ENCODE measurements around the gene SCNN1G. TPM values are rescaled to one million over a fixed set of nuclear protein-coding genes. Genes with fewer than 3 reads are reported as not detected.

SCNN1G gene
- total and polyA plus RNA-seq, 2 of the 13 experiments (the other 11 are each of a cell fraction or from before 2014, with no cell fraction given): not detected

GRCh38 chr16:23149267-23149992, 33.1 kb upstream of the SCNN1G start, which contains the start of gene USP31 (continued):
- TF ChIP-seq GPBP1L1 (CRISPR knock-in tag; IDR thresholded peaks at IDR 0.05) (no peak), ZNF34 (CRISPR knock-in tag; IDR thresholded peaks at IDR 0.05; ENCODE audit: borderline replicate concordance) (peak; percentile 80; the same call in 1 of the 2 replicates), ZFP82 (CRISPR knock-in tag; IDR thresholded peaks at IDR 0.05; ENCODE audit: borderline replicate concordance) (0 out of 2 replicates have a peak, but pooled peaks have one; percentile 25), MYNN (CRISPR knock-in tag; IDR thresholded peaks at IDR 0.05; ENCODE audit: low read depth) (0 out of 2 replicates have a peak, but pooled peaks have one; percentile 80), ZNF737 (CRISPR knock-in tag; IDR thresholded peaks at IDR 0.05; ENCODE audit: borderline replicate concordance) (no peak), MEIS1 (CRISPR knock-in tag; IDR thresholded peaks at IDR 0.05; ENCODE audit: borderline replicate concordance) (peak; percentile 74; the same call in 1 of the 2 replicates), ZNF597 (CRISPR knock-in tag; IDR thresholded peaks at IDR 0.05) (no peak), SRSF1 (optimal IDR thresholded peaks at IDR 0.05; ENCODE audit: low read depth, low read length) (no peak), ZNF552 (CRISPR knock-in tag; IDR thresholded peaks at IDR 0.05; ENCODE audit: borderline replicate concordance) (peak; percentile 78), ZNF850 (CRISPR knock-in tag; conservative IDR thresholded peaks at IDR 0.05) (no peak), ETS1 (CRISPR knock-in tag; IDR thresholded peaks at IDR 0.05) (no peak), FUBP1 (CRISPR knock-in tag; IDR thresholded peaks at IDR 0.05; ENCODE audit: borderline replicate concordance) (peak; percentile 79; the same call in 1 of the 2 replicates), ZSCAN20 (CRISPR knock-in tag; IDR thresholded peaks at IDR 0.05; ENCODE audit: borderline replicate concordance) (no peak), ZNF709 (CRISPR knock-in tag; IDR thresholded peaks at IDR 0.05) (no peak; the same call in 1 of the 2 replicates), ZBTB37 (CRISPR knock-in tag; IDR thresholded peaks at IDR 0.05) (no peak), CC2D1A (CRISPR knock-in tag; IDR thresholded peaks at IDR 0.05) (no peak), GABPA (IDR thresholded peaks at IDR 0.05; ENCODE audit: low read depth, low read length) (no peak), GABPA (CRISPR knock-in tag; IDR thresholded peaks at IDR 0.05; ENCODE audit: low read depth) (no peak), ZFP36L2 (CRISPR knock-in tag; IDR thresholded peaks at IDR 0.05) (no peak), TFAP4 (IDR thresholded peaks at IDR 0.05; ENCODE audit: borderline replicate concordance, low read depth) (peak; percentile 98)

Measured in HepG2 (cell line).